Measurements from ENCODE around the gene RRAGC. TPM values are rescaled to one million over a fixed set of nuclear protein-coding genes. Genes with fewer than 3 reads are reported as not detected.
A peak's percentile ranks its signal among the peaks of the same experiment; 100 is the strongest.

The RRAGC gene
- total and polyA plus RNA-seq, 12 donors: 7.5 to 28.8 (median 16.0) TPM

GRCh38 chr1:38820860-38821259 is 38.7 kb downstream of the RRAGC start:
- Histone ChIP-seq H3K36me3 (replicated peaks in 1 of 2) (no peaks in the 10 kb centered on the region), H3K4me1 (replicated peaks in 1 of 2) (peaks cover 0 to 11% of the 10 kb centered on the region in 2 donors), H3K27ac (no peak overlapping the region), H3K4me3 (no peak overlapping the region), H3K9me3 (replicated peaks in 1 of 3) (no peaks in the 10 kb centered on the region), H3K27me3 (peaks cover 44% of the 10 kb centered on the region)
- 25 to 61% (median 50%) methylated on average over 1 of the region's 1 CpG; no CpG with 5 or more reads in 1 of the 4 donors for WGBS, 4 donors
- TF ChIP-seq POLR2A (IDR thresholded peaks at IDR 0.05): no peak
- no peak for TF ChIP-seq CTCF (IDR thresholded peaks at IDR 0.05)
- no peak for DNase-seq
- intact Hi-C loops (cut with DNase I): no loop called here

- no peaks in the 10 kb centered on the region for H3K36me3 ChIP-seq (replicated peaks in 1 of 2)
- intact Hi-C loops (cut with DNase I): no loop called here
- no peak for TF ChIP-seq CTCF (IDR thresholded peaks at IDR 0.05)
- no peak for TF ChIP-seq POLR2A (IDR thresholded peaks at IDR 0.05)
- H3K9me3 ChIP-seq (replicated peaks in 1 of 3): no peaks in the 10 kb centered on the region
- H3K4me1 ChIP-seq (replicated peaks in 1 of 2): peaks cover 0 to 11% of the 10 kb centered on the region in 2 donors
- 68 to 83% (median 81%) methylated on average over 2 of the region's 2 CpGs for WGBS, 4 donors
- H3K27ac ChIP-seq: no peak overlapping the region
- peaks cover 49% of the 10 kb centered on the region for H3K27me3 ChIP-seq
- no peak overlapping the region for H3K4me3 ChIP-seq
- DNase-seq: no peak
Measured at GRCh38 chr1:38819516-38819915, 40.1 kb downstream of the RRAGC start.

GRCh38 chr1:38819040-38819439 is 40.5 kb downstream of the RRAGC start:
- no peak for DNase-seq
- Histone ChIP-seq H3K27me3 (peaks cover 53% of the 10 kb centered on the region), H3K27ac (no peak overlapping the region), H3K36me3 (replicated peaks in 1 of 2) (no peaks in the 10 kb centered on the region), H3K4me3 (no peak overlapping the region), H3K4me1 (replicated peaks in 1 of 2) (peaks cover 0 to 11% of the 10 kb centered on the region in 2 donors), H3K9me3 (replicated peaks in 1 of 3) (no peaks in the 10 kb centered on the region)
- no peak for TF ChIP-seq CTCF (IDR thresholded peaks at IDR 0.05)
- no peak for TF ChIP-seq POLR2A (IDR thresholded peaks at IDR 0.05)
- 33 to 43% (median 34%) methylated on average over 10 of the region's 10 CpGs for WGBS, 4 donors
- intact Hi-C loops (cut with DNase I): no loop called here

- peaks cover 0 to 11% of the 10 kb centered on the region in 2 donors for H3K4me1 ChIP-seq (replicated peaks in 1 of 2)
- no peak overlapping the region for H3K27ac ChIP-seq
- peak in 3 of 7 donors; percentile 18 to 29 (median 27) for DNase-seq
- peaks cover 59% of the 10 kb centered on the region for H3K27me3 ChIP-seq
- intact Hi-C loops (cut with DNase I): no loop called here
- WGBS, 4 donors: 1 to 2% (median 2%) methylated on average over 26 to 70 of the region's 70 CpGs
- H3K4me3 ChIP-seq: peak overlapping the region in 1 of 4 donors; percentile 46
- H3K36me3 ChIP-seq (replicated peaks in 1 of 2): no peaks in the 10 kb centered on the region
- no peaks in the 10 kb centered on the region for H3K9me3 ChIP-seq (replicated peaks in 1 of 3)
- TF ChIP-seq POLR2A (IDR thresholded peaks at IDR 0.05) (no peak), CTCF (IDR thresholded peaks at IDR 0.05) (peak in 4 of 6 experiments; percentile 24 to 75 (median 54))
Measured at GRCh38 chr1:38818175-38818976, 41.2 kb downstream of the RRAGC start.

Data from adrenal gland (tissue), 12 donors.